DND-41 (cell line): ENCODE data around the gene MOGAT1.

ENCODE experiments used
- CTCF ChIP-seq: IDR thresholded peaks from 2 replicates; pipeline ENCODE4 v1.5.1; 2012; ENCODE audit warnings: borderline replicate concordance, low read length, moderate library complexity, mild to moderate bottlenecking; ENCODE audit not compliant: poor library complexity, severe bottlenecking; ENCODE audit errors: extremely low read depth
- EZH2 ChIP-seq: IDR thresholded peaks from 3 replicates; pipeline ENCODE4 v1.6.1; 2012; ENCODE audit warnings: borderline replicate concordance, low read depth, mild to moderate bottlenecking, moderate library complexity, low read length, inconsistent platforms; ENCODE audit not compliant: severe bottlenecking

- TF ChIP-seq CTCF: no peak
- TF ChIP-seq EZH2: no peak
Measured at GRCh38 chr2:222668494-222669154, 2.8 kb upstream of the MOGAT1 start.
